Hematopoietic multipotent progenitor cell treated with erythropoietin and hydrocortisone succinate and interleukin-3 and kit ligand, for 4 days (in vitro differentiated cells): ENCODE data around the gene CDKN1A.
A peak's percentile ranks its signal among the peaks of the same experiment; 100 is the strongest.

Experiments used
- DNase-seq: peaks from one replicate; pipeline ENCODE4 v3.0.0-alpha.2; 2015

Gene CDKN1A

GRCh38 chr6:36656441-36656840 is 22.1 kb upstream of the CDKN1A start:
- no peak for DNase-seq

GRCh38 chr6:36657271-36657670 is 21.2 kb upstream of the CDKN1A start:
- DNase-seq = no peak

GRCh38 chr6:36657942-36658544 is 20.5 kb upstream of the CDKN1A start:
- no peak for DNase-seq

GRCh38 chr6:36659271-36659670 is 19.2 kb upstream of the CDKN1A start:
- no peak for DNase-seq

GRCh38 chr6:36660771-36661471 is 17.6 kb upstream of the CDKN1A start:
- DNase-seq = peak; percentile 37

- no peak for DNase-seq
Measured at GRCh38 chr6:36662380-36662779, 16.1 kb upstream of the CDKN1A start.

GRCh38 chr6:36662827-36663256 is 15.7 kb upstream of the CDKN1A start:
- DNase-seq = peak; percentile 18

GRCh38 chr6:36663504-36664446 is 14.7 kb upstream of the CDKN1A start:
- DNase-seq = no peak

GRCh38 chr6:36665180-36665579 is 13.3 kb upstream of the CDKN1A start:
- no peak for DNase-seq

- DNase-seq = no peak
Measured at GRCh38 chr6:36666287-36666686, 12.2 kb upstream of the CDKN1A start.

- peak; percentile 18 for DNase-seq
Measured at GRCh38 chr6:36666826-36667591, 11.5 kb upstream of the CDKN1A start.

- DNase-seq = no peak
Measured at GRCh38 chr6:36668591-36668990, 9.9 kb upstream of the CDKN1A start.

- no peak for DNase-seq
Measured at GRCh38 chr6:36669002-36669401, 9.5 kb upstream of the CDKN1A start.

- DNase-seq = no peak
Measured at GRCh38 chr6:36670271-36670670, 8.2 kb upstream of the CDKN1A start.

GRCh38 chr6:36671687-36672375 is 6.7 kb upstream of the CDKN1A start:
- DNase-seq = no peak

- DNase-seq = no peak
Measured at GRCh38 chr6:36673882-36674281, 4.6 kb upstream of the CDKN1A start.

- no peak for DNase-seq
Measured at GRCh38 chr6:36674942-36675341, 3.6 kb upstream of the CDKN1A start.

GRCh38 chr6:36676141-36677058 is 2.1 kb upstream of the CDKN1A start:
- no peak for DNase-seq

GRCh38 chr6:36677059-36677749 is 1.3 kb upstream of the CDKN1A start:
- DNase-seq = no peak

- DNase-seq = no peak
Measured at GRCh38 chr6:36677753-36678487, 594 bp upstream of the CDKN1A start.
